Measurements from ENCODE around the gene CLDN10.

CLDN10 gene

GRCh38 chr13:95603887-95604555 is 51.5 kb downstream of the CLDN10 start:
- no peak for DNase-seq

DNA sequence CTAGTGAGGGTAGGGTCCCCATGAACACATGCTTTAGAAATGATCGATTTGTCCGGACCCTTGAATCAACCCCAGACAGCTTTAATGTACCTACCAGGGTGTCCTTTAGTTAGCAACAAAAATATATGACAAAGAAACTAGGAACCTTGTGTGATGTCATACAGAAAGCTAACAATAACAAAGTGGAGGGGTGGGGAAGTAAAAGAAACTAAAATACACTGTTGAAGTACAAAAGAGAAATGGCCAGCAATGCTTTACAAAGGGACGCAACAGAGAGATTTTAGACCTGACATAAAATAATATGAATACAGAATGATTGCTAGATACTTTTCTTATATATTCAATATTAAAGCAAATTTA is 52.0 kb downstream of the CLDN10 start:
- DNase-seq, result no peak

- DNase-seq, result no peak
Measured at GRCh38 chr13:95605448-95606125, 53.1 kb downstream of the CLDN10 start.

- no peak for DNase-seq
Measured at GRCh38 chr13:95607366-95607765, 54.8 kb downstream of the CLDN10 start.

DNA sequence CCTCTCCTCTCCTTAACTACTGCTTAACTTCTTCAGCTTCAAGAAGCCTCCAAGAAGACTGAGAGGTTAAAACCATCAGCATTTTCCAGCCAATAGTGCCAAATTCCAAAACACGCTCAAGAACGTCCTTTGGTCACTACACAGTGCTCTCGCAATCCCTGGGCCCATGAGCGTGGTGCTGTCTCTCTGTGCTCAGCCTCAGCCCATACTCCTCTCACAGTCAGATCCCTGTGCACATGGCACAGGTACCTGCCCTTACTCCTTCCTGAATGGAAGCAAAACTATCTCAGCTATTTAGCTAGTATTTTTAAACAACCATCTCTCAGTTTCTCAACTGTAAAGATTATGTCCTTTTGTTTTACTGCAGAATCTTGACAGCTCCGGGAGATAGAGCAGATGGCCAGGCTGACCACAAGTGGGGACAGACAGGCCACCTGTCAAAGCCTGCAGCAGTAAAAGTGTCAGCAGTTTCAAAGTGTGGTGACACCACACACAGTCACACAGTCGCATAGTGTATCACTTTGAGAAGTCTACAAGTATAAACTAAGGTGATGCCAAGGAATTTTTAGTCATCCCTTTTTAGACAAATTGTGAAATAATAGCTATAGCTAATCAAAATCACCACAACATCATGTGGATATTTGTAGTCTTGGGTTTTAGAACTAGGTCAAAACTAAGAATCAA is 56.3 kb downstream of the CLDN10 start:
- no peak for DNase-seq

DNA sequence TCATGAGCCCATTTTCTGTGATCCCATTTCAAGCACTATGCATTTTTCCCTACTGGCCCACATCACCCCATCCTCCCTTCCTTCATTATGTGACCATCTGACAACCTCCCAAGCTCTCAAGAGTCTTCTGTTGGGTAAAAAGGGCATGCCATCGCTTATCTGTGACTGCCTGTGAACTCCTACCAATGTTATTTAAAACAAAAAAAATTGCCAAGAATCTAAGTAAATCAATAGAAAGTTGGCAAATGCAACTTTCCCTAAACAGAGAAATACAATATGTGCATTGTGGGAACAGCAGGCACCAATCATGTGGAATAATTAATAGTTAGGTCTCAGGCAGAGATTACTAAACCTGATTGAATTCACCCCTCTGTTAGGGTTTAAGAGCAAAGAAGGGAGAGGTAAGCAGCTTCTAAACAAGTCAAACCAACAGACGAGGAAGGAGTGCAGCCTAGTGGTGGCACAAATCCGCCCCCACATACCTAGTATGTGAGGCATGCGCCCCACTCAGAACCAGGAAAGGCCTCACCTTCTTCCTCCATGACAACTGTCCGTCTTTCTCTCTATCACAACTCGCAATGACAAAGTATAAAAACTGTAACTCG is 62.2 kb downstream of the CLDN10 start:
- DNase-seq, result no peak

- DNase-seq, result no peak
Measured at GRCh38 chr13:95615539-95615938, 63.0 kb downstream of the CLDN10 start.

- DNase-seq, result no peak
Measured at GRCh38 chr13:95620030-95620824, 67.7 kb downstream of the CLDN10 start.

- DNase-seq, result no peak
Measured at GRCh38 chr13:95620825-95621498, 68.4 kb downstream of the CLDN10 start.

DNA sequence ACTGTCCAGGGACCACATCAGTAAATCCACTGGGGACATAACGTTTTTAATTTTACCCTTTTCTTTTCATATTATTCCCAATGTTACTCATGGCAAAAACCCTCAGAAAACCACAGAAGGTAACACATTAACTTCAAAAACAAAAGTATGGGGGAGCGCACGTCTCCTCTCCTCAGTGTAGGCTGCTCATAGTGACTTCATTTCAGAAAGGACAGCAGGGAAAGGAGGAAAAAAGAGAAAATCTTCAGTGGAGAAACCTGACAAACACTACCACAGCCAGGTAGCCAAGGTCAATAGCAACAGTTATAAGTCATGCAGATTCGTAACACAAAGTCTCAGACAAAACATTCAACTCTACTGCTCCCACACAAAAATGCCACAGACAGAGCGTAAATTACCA is 70.6 kb downstream of the CLDN10 start:
- DNase-seq, result no peak

GRCh38 chr13:95624020-95624419 is 71.5 kb downstream of the CLDN10 start:
- DNase-seq, result peak in 1 of 2 donors; percentile 28

GRCh38 chr13:95626768-95627167 is 74.2 kb downstream of the CLDN10 start:
- DNase-seq, result no peak

DNA sequence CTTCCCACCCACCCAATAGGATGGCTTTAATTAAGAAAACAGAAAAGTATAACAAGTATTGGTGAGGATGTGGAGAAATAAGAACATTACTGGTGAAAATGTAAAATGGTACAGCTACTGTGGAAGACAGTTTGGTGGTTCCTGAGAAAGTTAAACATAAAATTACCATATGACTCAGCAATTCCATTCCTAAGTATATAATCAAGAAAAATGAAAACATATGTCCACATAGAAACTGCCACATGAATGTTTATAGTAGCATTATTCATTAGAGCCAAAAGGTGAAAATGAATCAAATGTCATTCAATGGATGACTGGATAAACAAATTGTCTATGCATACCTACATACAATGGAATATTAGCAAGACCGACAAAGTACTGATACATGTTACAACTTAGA is 75.1 kb downstream of the CLDN10 start:
- DNase-seq, result no peak

DNA sequence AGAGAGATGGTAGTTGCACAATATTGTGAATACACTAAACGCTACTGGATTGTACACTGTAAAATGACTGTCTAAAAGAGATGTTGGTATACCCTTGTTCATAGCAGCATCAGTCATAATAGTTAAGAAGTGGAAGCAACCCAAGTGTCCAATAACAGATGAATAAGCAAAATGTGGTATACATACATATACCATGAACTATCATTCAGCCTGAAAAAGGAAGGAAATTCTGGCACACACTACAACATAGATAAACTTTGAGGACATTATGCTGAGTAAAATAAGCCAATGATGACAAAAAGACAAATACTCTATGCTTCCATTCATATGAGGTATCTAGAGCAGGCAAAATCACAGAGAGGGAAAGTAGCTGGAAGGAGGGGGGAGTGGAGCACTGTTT is 76.0 kb downstream of the CLDN10 start:
- no peak for DNase-seq

DNA sequence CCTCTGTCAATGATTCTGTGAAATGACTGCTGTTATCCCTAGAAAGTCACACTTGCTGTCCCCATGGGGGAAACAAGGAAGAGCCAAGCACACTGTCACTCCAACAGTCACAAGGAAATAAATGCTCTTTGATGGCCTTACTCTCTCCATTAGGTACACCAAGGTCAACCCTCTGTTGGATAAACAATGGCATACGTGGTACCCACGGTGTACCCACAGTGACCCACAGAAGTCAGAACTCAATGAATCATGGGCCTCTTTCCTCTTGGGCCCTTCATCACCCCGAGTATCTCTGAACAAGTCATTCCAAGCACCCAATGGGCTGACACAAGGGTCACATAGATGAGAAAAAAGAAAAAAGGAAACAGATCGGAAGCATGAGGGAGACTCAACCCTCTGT is 76.6 kb downstream of the CLDN10 start:
- no peak for DNase-seq

Measured in CD4-positive, alpha-beta T cell treated with Interleukin-1 beta for 1 hour (primary cell).